ENCODE results near the gene MYCL. TPM values are rescaled to one million over a fixed set of nuclear protein-coding genes. Genes with fewer than 3 reads are reported as not detected.
A peak's percentile ranks its signal among the peaks of the same experiment; 100 is the strongest.

MYCL gene
- total RNA-seq, 1 experiment from 2014 or later = 31.0 TPM

- CTCF ChIA-PET = no interaction called here
- H3K27ac Mint-ChIP-seq = no peak overlapping the region
These were observed 48.8 kb downstream of the MYCL start for GRCh38 chr1:39852876-39853275.

GRCh38 chr1:39852214-39852791, 49.4 kb downstream of the MYCL start:
- TF ChIP-seq GABPB1 (CRISPR knock-in tag; IDR thresholded peaks at IDR 0.05) (0 out of 2 replicates have a peak, but pooled peaks have one; percentile 25), JAZF1 (CRISPR knock-in tag; IDR thresholded peaks at IDR 0.05) (no peak)
- Mint-ChIP-seq H3K4me3 (no peak overlapping the region), H3K36me3 (peaks cover 46% of the 10 kb centered on the region), H3K4me1 (peaks cover 2% of the 10 kb centered on the region), H3K27me3 (ENCODE audit: low read depth) (no peaks in the 10 kb centered on the region), H3K9me3 (no peaks in the 10 kb centered on the region), H3K27ac (no peak overlapping the region)
- ATAC-seq (no peak), DNase-seq (ENCODE audit: low spot score) (no peak)
- POLR2A ChIA-PET = no interaction called here
- CTCF ChIA-PET = no interaction called here

More at GRCh38 chr1:39852876-39853275, 48.8 kb downstream of the MYCL start:
- ATAC-seq = no peak
- H3K9me3 Mint-ChIP-seq = no peaks in the 10 kb centered on the region
- no peaks in the 10 kb centered on the region for H3K27me3 Mint-ChIP-seq (ENCODE audit: low read depth)
- DNase-seq (ENCODE audit: low spot score) = no peak
- TF ChIP-seq PREB (CRISPR knock-in tag; IDR thresholded peaks at IDR 0.05; ENCODE audit: borderline replicate concordance) = no peak
- TF ChIP-seq TCF7 (CRISPR knock-in tag; IDR thresholded peaks at IDR 0.05; ENCODE audit: low read depth) = no peak
- no peak for TF ChIP-seq IRF2 (CRISPR knock-in tag; IDR thresholded peaks at IDR 0.05; ENCODE audit: borderline replicate concordance, low read depth)
- TF ChIP-seq EMX1 (CRISPR knock-in tag; IDR thresholded peaks at IDR 0.05) = no peak
- TF ChIP-seq CBFB (CRISPR knock-in tag; IDR thresholded peaks at IDR 0.05; ENCODE audit: low read depth) = no peak
- H3K36me3 Mint-ChIP-seq = peaks cover 40% of the 10 kb centered on the region
- peaks cover 8% of the 10 kb centered on the region for H3K4me1 Mint-ChIP-seq
- POLR2A ChIA-PET = no interaction called here
- H3K4me3 Mint-ChIP-seq = no peak overlapping the region

- no peaks in the 10 kb centered on the region for H3K27me3 Mint-ChIP-seq (ENCODE audit: low read depth)
- TF ChIP-seq RORB (CRISPR knock-in tag; IDR thresholded peaks at IDR 0.05) = no peak
- no peak for TF ChIP-seq ZNF423 (CRISPR knock-in tag; IDR thresholded peaks at IDR 0.05)
- TF ChIP-seq HMGA2 (CRISPR knock-in tag; IDR thresholded peaks at IDR 0.05) = no peak
- no peak for TF ChIP-seq MYBL2 (CRISPR knock-in tag; IDR thresholded peaks at IDR 0.05)
- no peak for TF ChIP-seq E2F1 (CRISPR knock-in tag; IDR thresholded peaks at IDR 0.05)
- no peak for TF ChIP-seq FOXP4 (CRISPR knock-in tag; IDR thresholded peaks at IDR 0.05)
- no peak for TF ChIP-seq NFYB (CRISPR knock-in tag; conservative IDR thresholded peaks at IDR 0.05; ENCODE audit: low read depth)
- no peak for TF ChIP-seq ZNF263 (CRISPR knock-in tag; IDR thresholded peaks at IDR 0.05; ENCODE audit: low read depth)
- peaks cover 55% of the 10 kb centered on the region for H3K36me3 Mint-ChIP-seq
- POLR2A ChIA-PET = interaction anchor here (0.6 kb wide), 1 partner anchor 98 kb away, joined by 4 read pairs; no protein-coding TSS in a partner anchor
- ATAC-seq = no peak
- CTCF ChIA-PET = interaction anchor here (0.5 to 1.4 kb wide), 4 partner anchors 33 to 1832 kb away, joined by 3 to 4 read pairs (median 3); partner anchors contain the start of gene MYCL
- DNase-seq (ENCODE audit: low spot score) = no peak
- H3K27ac Mint-ChIP-seq = peak overlapping the region; percentile 54; the same call in 1 of the 2 replicates
- H3K4me3 Mint-ChIP-seq = no peak overlapping the region
- H3K9me3 Mint-ChIP-seq = no peaks in the 10 kb centered on the region
- H3K4me1 Mint-ChIP-seq = no peaks in the 10 kb centered on the region
These were observed 51.0 kb downstream of the MYCL start for GRCh38 chr1:39850606-39851216.

- no peaks in the 10 kb centered on the region for H3K27me3 Mint-ChIP-seq (ENCODE audit: low read depth)
- no peak overlapping the region; the same call in 1 of the 2 replicates for H3K27ac Mint-ChIP-seq
- ATAC-seq = no peak
- no peak for TF ChIP-seq EMX1 (CRISPR knock-in tag; IDR thresholded peaks at IDR 0.05)
- no peak for TF ChIP-seq ZNF263 (CRISPR knock-in tag; IDR thresholded peaks at IDR 0.05; ENCODE audit: low read depth)
- no peak for TF ChIP-seq ZNF423 (CRISPR knock-in tag; IDR thresholded peaks at IDR 0.05)
- no peak for TF ChIP-seq ZNF281 (CRISPR knock-in tag; IDR thresholded peaks at IDR 0.05)
- TF ChIP-seq IRF1 (CRISPR knock-in tag; IDR thresholded peaks at IDR 0.05) = no peak
- no peak for TF ChIP-seq IRF2 (CRISPR knock-in tag; IDR thresholded peaks at IDR 0.05; ENCODE audit: borderline replicate concordance, low read depth)
- no peak for TF ChIP-seq NFYB (CRISPR knock-in tag; conservative IDR thresholded peaks at IDR 0.05; ENCODE audit: low read depth)
- no peak for TF ChIP-seq ETV6 (CRISPR knock-in tag; IDR thresholded peaks at IDR 0.05)
- no peak for TF ChIP-seq HMGA2 (CRISPR knock-in tag; IDR thresholded peaks at IDR 0.05)
These were observed 52.5 kb downstream of the MYCL start for GRCh38 chr1:39849203-39849602.

More at GRCh38 chr1:39849203-39849602, 52.5 kb downstream of the MYCL start:
- Mint-ChIP-seq H3K9me3 (no peaks in the 10 kb centered on the region), H3K36me3 (peaks cover 52% of the 10 kb centered on the region), H3K4me1 (no peaks in the 10 kb centered on the region), H3K4me3 (no peak overlapping the region)
- ChIA-PET POLR2A (no interaction called here), CTCF (no interaction called here)
- DNase-seq (ENCODE audit: low spot score) = no peak
